GM20000 (cell line): ENCODE measurements around the gene ARMC7.
"Not testable (repeated sequence)": the region's sequence is repeated elsewhere in the genome, so short reads cannot be mapped to it uniquely, and the experiment has no call there.

Experiments
- DNase-seq: peaks from one replicate; pipeline ENCODE4 v3.0.0; 2012; ENCODE audit warnings: low spot score
- CTCF ChIP-seq: IDR thresholded peaks from 2 replicates; pipeline ENCODE4 v1.5.1; 2012; ENCODE audit warnings: mild to moderate bottlenecking, control low read depth; ENCODE audit errors: extremely low read depth, missing control alignments

ARMC7 gene

GRCh38 chr17:75115555-75115954 lies 5.8 kb downstream of the ARMC7 start:
- DNase-seq, result no peak
- no peak for TF ChIP-seq CTCF

DNA sequence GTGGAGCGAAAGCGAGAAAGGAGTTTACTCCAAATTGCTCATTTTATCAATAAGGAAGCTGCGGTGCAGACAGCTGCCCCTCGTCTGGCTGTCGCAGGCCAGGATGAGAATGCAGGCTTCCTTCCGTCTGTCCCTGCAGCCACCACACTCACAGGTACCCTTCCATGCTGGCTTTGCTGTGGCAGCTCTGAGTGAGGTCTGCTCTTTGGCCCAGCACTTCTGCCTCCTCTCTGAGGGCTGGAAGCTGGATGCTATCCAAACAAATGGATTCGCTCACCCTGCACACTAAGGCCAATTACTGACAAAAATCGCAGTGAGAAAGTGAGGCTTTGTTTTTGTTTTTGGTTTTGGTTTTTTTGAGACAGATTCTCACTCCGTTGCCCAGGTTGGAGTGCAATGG lies 7.0 kb downstream of the ARMC7 start:
- no peak for TF ChIP-seq CTCF

DNA sequence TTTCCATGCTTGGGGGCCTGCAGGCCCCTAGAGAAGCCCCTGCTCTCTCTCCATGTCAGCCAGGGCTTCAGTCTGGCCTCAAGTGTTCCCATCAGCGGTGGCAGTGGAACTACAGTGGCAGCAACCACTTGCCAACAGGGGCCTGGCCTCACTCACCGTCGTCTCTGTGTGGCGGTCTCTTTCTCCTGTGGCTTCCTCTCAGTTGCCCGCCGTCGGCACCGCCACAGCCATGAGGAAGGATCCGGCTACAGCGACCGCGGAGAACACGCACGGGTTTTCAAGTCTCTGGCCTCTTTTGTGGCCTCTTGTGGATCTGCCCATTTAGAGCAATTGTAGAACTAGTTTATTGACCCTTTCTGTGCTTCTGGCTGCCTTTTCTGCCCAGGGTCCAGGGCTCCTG lies 8.5 kb downstream of the ARMC7 start:
- no peak for DNase-seq

More for the DNA sequence above, 7.0 kb downstream of the ARMC7 start:
- no peak for DNase-seq

DNA sequence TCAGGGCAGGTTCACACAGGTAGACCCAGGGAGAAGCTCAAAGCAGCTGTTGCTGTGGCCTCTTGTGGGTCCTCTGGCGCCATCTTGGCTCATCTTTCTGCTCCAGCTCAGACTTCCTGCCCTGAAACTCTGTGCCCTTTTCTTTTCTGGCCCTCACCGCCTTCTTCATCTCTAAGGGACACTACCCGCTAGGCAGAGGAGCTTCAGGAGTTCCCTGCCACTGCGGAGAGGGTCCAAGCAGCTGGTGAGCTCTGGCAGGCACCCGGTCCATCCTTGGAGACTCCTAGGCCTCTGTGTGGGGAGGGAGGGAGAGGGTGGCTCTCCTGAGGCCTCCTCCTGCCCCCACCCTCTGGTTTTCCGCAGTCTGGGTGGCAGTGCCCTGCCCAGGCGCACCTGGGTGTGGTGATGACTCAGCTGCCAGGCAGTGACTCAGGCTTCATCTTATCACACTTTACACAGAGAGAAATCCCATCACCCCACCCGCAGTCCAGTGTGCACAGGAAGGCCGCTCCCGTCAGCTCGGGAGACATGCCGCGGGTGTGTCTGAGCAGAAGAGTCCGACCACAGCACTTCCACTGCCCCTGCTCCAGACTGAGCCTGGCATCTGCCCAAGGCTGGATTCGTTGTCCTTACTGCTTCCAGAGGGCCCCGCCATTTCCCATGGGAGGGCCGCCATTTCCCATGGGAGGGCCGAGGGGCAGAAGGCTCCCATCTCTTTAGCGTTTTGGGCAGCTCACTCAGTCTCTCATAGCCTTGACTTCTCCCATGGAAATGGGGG lies 14.5 kb downstream of the ARMC7 start:
- no peak for TF ChIP-seq CTCF
- no peak for DNase-seq

More for the DNA sequence above, 8.5 kb downstream of the ARMC7 start:
- TF ChIP-seq CTCF, result no peak

GRCh38 chr17:75124819-75125162 lies 15.0 kb downstream of the ARMC7 start:
- no peak for TF ChIP-seq CTCF
- DNase-seq, result no peak

- no peak for DNase-seq
- no peak for TF ChIP-seq CTCF
Measured at GRCh38 chr17:75125984-75126383, 16.2 kb downstream of the ARMC7 start.

DNA sequence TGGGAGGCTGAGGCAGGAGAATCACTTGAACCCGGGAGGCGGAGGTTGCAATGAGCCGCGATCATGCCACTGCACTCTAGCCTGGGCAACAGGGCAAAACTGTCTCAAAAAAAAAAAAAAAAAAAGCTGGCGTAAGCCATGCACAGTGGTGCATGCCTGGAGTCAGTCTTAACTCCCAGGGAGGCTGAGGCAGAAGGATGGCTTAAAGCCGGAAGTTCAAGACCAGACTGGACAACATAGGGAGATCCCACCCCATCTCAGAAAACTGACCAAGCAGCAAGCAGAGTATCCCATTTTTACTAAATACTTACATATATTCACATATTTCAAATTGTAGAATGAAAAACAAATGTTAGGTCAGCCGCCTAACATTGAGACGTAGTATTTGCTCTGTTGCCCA lies 17.2 kb downstream of the ARMC7 start:
- no peak for TF ChIP-seq CTCF
- DNase-seq, result no peak

DNA sequence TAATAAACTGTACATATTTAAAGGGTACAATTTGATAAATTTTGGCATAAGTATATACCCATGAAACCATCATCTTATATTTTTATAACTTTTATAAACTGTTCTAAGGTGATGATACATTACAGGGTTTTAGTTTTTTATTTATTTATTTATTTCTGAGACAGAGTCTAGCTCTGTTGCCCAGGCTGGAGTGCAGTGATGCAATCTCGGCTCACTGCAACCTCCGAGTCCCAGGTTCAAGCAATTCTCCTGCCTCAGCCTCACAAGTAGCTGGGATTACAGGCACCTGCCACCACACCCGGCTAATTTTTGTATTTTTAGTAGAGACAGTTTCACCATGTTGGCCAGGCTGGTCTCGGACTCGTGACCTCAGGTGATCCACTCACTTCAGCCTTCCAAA lies 18.2 kb downstream of the ARMC7 start:
- DNase-seq, result not testable (repeated sequence)
